HPDE6-E6E7 (cell line): Measurements from ENCODE around the gene ZNF816.
"Not testable (repeated sequence)": the region's sequence is repeated elsewhere in the genome, so short reads cannot be mapped to it uniquely, and the experiment has no call there.

Source experiments
- DNase-seq: peaks from one replicate; pipeline ENCODE4 v3.0.0; 2011; ENCODE audit warnings: missing footprints; ENCODE audit errors: extremely low spot score

ZNF816 gene

GRCh38 chr19:52924641-52925040 is 38.0 kb downstream of the ZNF816 start:
- DNase-seq: not testable (repeated sequence)

GRCh38 chr19:52923778-52924593 is 38.7 kb downstream of the ZNF816 start:
- no peak for DNase-seq

GRCh38 chr19:52922841-52923777 is 39.6 kb downstream of the ZNF816 start, which contains the start of gene ZNF888:
Gene ZNF888 (minus strand): TSS chr19:52923428. CDS start chr19:52917873, 5,555 bp downstream.
- peak; percentile 74 for DNase-seq

DNA sequence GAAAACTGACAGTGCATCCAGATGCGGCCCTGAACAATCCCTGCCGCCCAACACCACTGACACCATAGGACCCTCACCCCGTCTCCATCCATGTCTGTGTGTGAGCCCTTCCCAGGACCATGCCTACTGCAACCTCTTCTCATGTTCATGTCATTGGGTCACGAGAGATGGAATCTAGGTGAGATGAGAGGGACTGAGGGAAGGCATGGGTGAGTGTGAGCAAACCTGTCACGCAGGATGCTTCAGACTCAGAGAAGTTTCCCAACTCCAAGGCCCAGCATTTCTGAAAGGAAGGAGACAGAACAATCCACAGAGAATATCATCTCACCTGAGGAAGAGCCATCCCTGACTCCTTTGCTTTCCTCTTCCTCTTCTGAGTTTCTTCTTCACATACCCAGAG is 45.1 kb downstream of the ZNF816 start:
- no peak for DNase-seq

GRCh38 chr19:52910648-52911047 is 52.0 kb downstream of the ZNF816 start:
- DNase-seq: no peak

DNA sequence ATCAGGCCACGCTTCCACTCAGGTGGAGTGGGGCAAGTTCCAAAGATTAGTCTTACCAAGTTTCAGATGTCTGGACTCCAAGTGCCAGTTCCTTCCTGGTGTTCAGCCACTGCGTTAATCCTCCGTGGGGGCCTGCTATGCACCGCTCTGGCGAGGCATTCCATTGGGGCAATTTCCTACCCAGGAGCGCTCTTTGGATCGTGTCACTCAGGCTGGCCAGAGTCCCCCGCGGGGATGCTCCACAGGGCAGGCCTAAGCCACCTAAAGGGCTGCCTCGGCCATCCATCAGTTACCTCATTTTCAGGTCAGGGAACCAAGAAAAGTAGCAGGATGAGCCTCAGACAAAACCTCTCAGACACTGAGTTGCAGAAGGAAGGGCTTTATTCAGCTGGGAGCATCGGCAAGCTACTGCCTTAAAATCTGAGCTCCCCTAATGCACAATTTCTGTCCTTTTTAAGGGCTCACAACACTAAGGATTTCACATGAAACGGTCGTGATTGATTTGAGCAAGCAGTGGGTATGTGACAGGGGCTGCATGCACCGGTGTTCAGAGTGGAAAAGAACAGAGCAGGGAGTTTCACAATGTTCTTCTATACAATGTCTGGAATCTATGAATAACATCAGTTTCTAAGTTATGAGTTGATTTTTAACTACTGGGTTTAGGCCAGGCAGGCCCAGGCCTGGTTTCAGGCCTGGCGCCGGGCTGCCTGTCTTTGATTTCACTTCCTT is 58.5 kb downstream of the ZNF816 start:
- not testable (repeated sequence) for DNase-seq

DNA sequence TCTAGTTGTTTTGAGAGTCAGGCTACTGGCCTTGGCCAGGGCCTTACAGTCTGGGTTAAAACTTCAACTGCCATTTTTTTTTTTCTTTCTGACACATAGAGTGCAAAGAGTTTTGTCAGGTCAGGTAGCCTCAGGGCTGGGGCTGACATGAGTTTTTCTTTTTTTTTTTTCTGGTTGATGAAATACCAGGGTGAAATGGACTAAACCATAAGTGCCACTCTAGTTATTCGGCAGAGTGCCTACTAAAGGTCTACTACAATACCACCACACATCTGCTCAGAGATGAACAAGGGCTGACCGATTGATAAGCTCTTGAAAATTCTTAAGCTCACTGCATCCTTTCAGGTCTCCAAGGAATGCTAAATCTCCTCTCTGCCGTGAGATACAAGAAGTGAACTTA is 60.8 kb downstream of the ZNF816 start:
- DNase-seq: no peak
